Mesodermal cell (in vitro differentiated cells): Measurements from ENCODE around the gene CFAP251. TPM values are rescaled to one million over a fixed set of nuclear protein-coding genes. Genes with fewer than 3 reads are reported as not detected.
A peak's percentile ranks its signal among the peaks of the same experiment; 100 is the strongest.
"Not testable (repeated sequence)": the region's sequence is repeated elsewhere in the genome, so short reads cannot be mapped to it uniquely, and the experiment has no call there.

Experiments
- H3K27ac ChIP-seq: 2 replicates; pipeline ENCODE4 v1.7.0; 2013; ENCODE audit warnings: mild to moderate bottlenecking, low read depth, low read length, moderate library complexity; ENCODE audit not compliant: severe bottlenecking
- H3K36me3 ChIP-seq: 2 replicates; pipeline ENCODE4 v1.7.1; 2013; ENCODE audit warnings: mild to moderate bottlenecking, low read length, moderate library complexity; ENCODE audit not compliant: control insufficient read depth, insufficient read depth
- H3K4me1 ChIP-seq: one replicate; pipeline ENCODE4 v1.7.1; 2013; ENCODE audit warnings: mild to moderate bottlenecking, low read length; ENCODE audit not compliant: insufficient read depth, control insufficient read depth, poor library complexity, severe bottlenecking
- H3K4me3 ChIP-seq: 2 replicates; pipeline ENCODE4 v1.7.0; 2013; ENCODE audit warnings: low read length, control low read depth, mild to moderate bottlenecking; ENCODE audit not compliant: insufficient read depth, poor library complexity, severe bottlenecking; ENCODE audit errors: extremely low read depth
- H3K9me3 ChIP-seq: 2 replicates; pipeline ENCODE4 v1.7.1; 2013; ENCODE audit warnings: mild to moderate bottlenecking, low read length, moderate library complexity; ENCODE audit not compliant: control insufficient read depth
- WGBS, 2 experiments: methylation state at CpG; one replicate each; pipeline ENCODE4 v1.1.5; 2013; ENCODE audit warnings: missing lambda C conversion rate in 2 of 2; ENCODE audit not compliant: insufficient coverage in 2 of 2; 5-methylcytosine and 5-hydroxymethylcytosine counted together
- polyA plus RNA-seq, 2 experiments: library from polyadenylated mRNA; stranded (reverse); fragments of 50-300 nt; gene quantifications; one replicate each; pipeline ENCODE4 v1.2.3, GENCODE V29; 2013

The CFAP251 gene, protein sequence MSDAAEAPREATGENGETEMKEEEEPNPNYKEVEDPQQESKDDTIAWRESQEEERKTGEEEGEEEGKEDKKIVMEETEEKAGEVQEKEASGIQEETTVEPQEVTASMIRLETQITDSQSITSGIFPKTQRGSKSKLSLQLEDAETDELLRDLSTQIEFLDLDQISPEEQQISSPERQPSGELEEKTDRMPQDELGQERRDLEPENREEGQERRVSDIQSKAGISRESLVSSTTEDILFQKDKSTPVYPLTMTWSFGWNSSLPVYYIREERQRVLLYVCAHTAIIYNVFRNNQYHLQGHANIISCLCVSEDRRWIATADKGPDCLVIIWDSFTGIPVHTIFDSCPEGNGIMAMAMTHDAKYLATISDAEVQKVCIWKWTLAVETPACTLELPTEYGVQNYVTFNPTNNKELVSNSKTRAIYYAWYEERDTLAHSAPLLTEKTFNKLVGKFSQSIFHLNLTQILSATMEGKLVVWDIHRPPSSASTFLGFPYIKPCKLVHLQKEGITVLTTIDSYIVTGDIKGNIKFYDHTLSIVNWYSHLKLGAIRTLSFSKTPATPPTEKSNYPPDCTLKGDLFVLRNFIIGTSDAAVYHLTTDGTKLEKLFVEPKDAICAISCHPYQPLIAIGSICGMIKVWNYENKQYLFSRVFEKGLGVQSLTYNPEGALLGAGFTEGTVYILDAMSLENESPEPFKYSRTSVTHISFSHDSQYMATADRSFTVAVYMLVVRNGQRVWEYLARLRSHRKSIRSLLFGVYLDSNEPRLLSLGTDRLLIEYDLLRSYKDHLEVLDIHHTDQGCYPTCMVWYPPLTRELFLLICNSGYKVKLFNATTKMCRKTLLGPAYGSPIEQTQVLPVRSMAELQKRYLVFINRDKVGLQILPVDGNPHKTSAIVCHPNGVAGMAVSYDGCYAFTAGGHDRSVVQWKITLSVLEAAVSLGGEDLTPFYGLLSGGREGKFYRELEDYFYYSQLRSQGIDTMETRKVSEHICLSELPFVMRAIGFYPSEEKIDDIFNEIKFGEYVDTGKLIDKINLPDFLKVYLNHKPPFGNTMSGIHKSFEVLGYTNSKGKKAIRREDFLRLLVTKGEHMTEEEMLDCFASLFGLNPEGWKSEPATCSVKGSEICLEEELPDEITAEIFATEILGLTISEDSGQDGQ
- polyA plus RNA-seq (2013, experiment 1 of 2), result 1.6 TPM
- polyA plus RNA-seq (2013, experiment 2 of 2), result 1.9 TPM

DNA sequence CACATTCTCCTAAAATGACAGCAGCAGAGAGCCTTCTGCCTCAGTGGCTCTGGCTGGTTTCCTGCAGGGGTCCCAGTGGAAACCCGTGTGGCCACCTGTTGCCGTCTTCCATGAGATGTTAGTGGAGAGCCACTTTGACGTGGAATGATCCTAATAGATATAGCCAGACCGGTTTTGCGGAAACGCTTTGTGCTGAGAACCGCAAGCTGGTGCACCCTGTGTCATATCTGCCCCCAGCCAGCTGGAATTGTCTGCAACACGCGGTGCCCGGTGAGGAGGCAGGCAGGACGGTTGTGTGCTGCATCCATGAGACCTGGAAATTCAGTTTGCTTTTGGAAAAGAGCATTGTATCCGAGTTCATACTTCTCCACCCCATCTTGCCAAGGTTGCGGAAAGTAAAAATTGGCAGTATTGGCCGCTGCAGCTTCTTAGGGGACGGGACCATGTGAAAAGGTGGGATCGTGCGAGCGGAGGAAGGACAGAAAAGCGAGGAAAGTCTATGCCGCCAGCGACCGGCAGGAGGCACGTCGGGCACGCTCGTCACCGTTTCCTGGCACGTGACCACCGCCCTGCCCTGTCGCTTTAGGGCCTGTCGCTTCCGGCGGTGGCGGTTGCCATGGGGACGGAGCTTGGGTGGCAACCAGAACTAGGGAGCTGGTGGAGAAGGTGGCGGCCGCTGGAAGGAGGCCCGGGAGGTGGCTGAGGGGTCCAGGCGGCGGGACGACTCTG, at the start of gene CFAP251:
CFAP251 (plus strand) TSS at position 643 of the 729 bp plus-strand sequence. CDS start 2,714 bp downstream, outside the sequence.
- Histone ChIP-seq H3K4me3 (peak within 1 kb of the TSS; percentile 33), H3K36me3 (peaks cover 36% of the 10 kb centered on the region), H3K9me3 (no peaks in the 10 kb centered on the region), H3K27ac (peak within 1 kb of the TSS; percentile 54), H3K4me1 (peaks cover 8% of the 10 kb centered on the region)
- 31 to 43% methylated on average over 27 to 37 of the region's 41 CpGs for WGBS, 2 experiments

GRCh38 chr12:121869229-121869628, 49.2 kb upstream of the CFAP251 start:
- not testable (repeated sequence) for H3K27ac ChIP-seq, H3K4me1 ChIP-seq, H3K4me3 ChIP-seq, H3K36me3 ChIP-seq, H3K9me3 ChIP-seq
- 83% methylated on average over 4 of the region's 8 CpGs; no CpG with 5 or more reads in 1 of the 2 experiments for WGBS, 2 experiments

GRCh38 chr12:121871467-121871866, 46.9 kb upstream of the CFAP251 start:
- Histone ChIP-seq H3K36me3 (no peaks in the 10 kb centered on the region), H3K9me3 (no peaks in the 10 kb centered on the region), H3K27ac (no peak overlapping the region), H3K4me3 (no peak overlapping the region), H3K4me1 (peaks cover 10% of the 10 kb centered on the region)
- 84 to 100% methylated on average over 2 to 3 of the region's 3 CpGs for WGBS, 2 experiments

- H3K27ac ChIP-seq, result peak overlapping the region; percentile 89
- peaks cover 10% of the 10 kb centered on the region for H3K4me1 ChIP-seq
- no peaks in the 10 kb centered on the region for H3K36me3 ChIP-seq
- no peaks in the 10 kb centered on the region for H3K9me3 ChIP-seq
- no peak overlapping the region for H3K4me3 ChIP-seq
- 76 to 82% methylated on average over 1 to 4 of the region's 5 CpGs for WGBS, 2 experiments
Observed at GRCh38 chr12:121872546-121873215, 45.7 kb upstream of the CFAP251 start.

DNA sequence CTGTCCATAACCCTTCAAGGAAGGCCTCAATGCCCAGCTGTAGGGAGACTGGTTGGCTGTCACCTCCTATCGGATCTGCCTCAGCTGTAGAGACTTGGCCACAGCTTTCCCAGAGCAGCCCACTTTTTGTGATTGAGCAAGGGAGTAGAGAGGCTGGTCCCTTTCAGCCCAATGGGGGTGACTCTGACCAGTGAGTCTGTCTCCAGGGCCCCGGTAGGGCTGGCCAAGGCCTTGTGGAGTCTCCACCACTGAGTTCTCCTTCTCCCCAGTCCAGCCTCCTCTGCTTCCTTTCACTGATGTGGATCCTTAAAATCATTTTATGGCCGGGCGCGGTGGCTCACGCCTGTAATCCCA, 45.2 kb upstream of the CFAP251 start:
- peak overlapping the region; percentile 89 for H3K27ac ChIP-seq
- 78 to 95% methylated on average over 5 to 6 of the region's 6 CpGs for WGBS, 2 experiments
- H3K9me3 ChIP-seq, result no peaks in the 10 kb centered on the region
- H3K36me3 ChIP-seq, result no peaks in the 10 kb centered on the region
- H3K4me3 ChIP-seq, result no peak overlapping the region
- peaks cover 10% of the 10 kb centered on the region for H3K4me1 ChIP-seq

- peaks cover 10% of the 10 kb centered on the region for H3K4me1 ChIP-seq
- WGBS, 2 experiments, result 94% methylated on average over 3 of the region's 6 CpGs; no CpG with 5 or more reads in 1 of the 2 experiments
- H3K27ac ChIP-seq, result no peak overlapping the region
Observed at GRCh38 chr12:121874071-121874470, 44.3 kb upstream of the CFAP251 start.

DNA sequence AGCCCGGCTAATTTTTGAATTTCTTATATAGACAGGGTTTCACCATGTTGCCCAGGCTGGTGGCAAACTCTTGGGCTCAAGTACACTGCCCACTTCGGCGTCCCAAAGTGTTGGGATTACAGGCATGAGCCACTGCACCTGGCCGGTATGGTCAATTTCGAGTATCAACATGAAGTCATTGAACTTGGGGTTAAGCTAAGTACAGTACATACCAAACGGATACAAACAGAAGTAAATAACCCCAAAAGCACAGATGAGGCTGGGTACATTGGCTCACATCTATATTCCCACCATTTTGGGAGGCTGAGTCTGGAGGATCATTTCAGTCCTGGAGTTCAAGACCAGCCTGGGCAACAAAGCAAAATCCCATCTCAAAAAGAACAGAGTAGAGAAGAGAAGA, 42.8 kb upstream of the CFAP251 start:
- Histone ChIP-seq H3K4me1 (peaks cover 10% of the 10 kb centered on the region), H3K27ac (no peak overlapping the region), H3K36me3 (no peaks in the 10 kb centered on the region), H3K4me3 (no peak overlapping the region), H3K9me3 (no peaks in the 10 kb centered on the region)
- WGBS, 2 experiments, result 82 to 89% methylated on average over 3 to 6 of the region's 6 CpGs

More at GRCh38 chr12:121874071-121874470, 44.3 kb upstream of the CFAP251 start:
- Histone ChIP-seq H3K9me3 (no peaks in the 10 kb centered on the region), H3K4me3 (no peak overlapping the region), H3K36me3 (no peaks in the 10 kb centered on the region)

DNA sequence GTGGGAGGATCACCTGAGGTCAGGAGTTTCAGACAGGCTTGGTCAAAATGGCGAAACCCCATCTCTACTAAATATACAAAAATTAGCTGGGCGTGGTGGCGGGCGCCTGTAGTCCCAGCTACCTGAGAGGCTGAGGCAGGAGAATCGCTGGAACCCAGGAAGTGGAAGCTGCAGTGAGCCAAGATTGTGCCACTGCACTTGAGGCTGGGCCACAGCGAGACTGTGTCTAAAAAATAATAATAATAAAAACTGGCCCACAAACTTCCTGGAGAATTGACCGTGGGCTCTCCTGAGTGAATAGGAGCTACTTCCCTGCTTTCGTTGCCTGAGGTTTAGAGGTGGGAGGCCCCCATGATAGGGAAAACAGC, 42.3 kb upstream of the CFAP251 start:
- not testable (repeated sequence) for H3K4me3 ChIP-seq, H3K9me3 ChIP-seq, H3K36me3 ChIP-seq, H3K27ac ChIP-seq, H3K4me1 ChIP-seq
- WGBS, 2 experiments, result 80 to 98% methylated on average over 3 to 6 of the region's 8 CpGs

- no peak overlapping the region for H3K27ac ChIP-seq
- H3K9me3 ChIP-seq, result no peaks in the 10 kb centered on the region
- H3K36me3 ChIP-seq, result no peaks in the 10 kb centered on the region
- no peak overlapping the region for H3K4me3 ChIP-seq
- WGBS, 2 experiments, result 81 to 87% methylated on average over 3 to 4 of the region's 4 CpGs
- no peaks in the 10 kb centered on the region for H3K4me1 ChIP-seq
Observed at GRCh38 chr12:121883315-121883660, 35.1 kb upstream of the CFAP251 start.

GRCh38 chr12:121885129-121885528, 33.3 kb upstream of the CFAP251 start:
- H3K4me1 ChIP-seq, H3K9me3 ChIP-seq, H3K36me3 ChIP-seq, H3K4me3 ChIP-seq, H3K27ac ChIP-seq: not testable (repeated sequence)
- 94 to 96% methylated on average over 7 of the region's 11 CpGs for WGBS, 2 experiments
